Measurements from ENCODE around the gene PTPN18.

DNA sequence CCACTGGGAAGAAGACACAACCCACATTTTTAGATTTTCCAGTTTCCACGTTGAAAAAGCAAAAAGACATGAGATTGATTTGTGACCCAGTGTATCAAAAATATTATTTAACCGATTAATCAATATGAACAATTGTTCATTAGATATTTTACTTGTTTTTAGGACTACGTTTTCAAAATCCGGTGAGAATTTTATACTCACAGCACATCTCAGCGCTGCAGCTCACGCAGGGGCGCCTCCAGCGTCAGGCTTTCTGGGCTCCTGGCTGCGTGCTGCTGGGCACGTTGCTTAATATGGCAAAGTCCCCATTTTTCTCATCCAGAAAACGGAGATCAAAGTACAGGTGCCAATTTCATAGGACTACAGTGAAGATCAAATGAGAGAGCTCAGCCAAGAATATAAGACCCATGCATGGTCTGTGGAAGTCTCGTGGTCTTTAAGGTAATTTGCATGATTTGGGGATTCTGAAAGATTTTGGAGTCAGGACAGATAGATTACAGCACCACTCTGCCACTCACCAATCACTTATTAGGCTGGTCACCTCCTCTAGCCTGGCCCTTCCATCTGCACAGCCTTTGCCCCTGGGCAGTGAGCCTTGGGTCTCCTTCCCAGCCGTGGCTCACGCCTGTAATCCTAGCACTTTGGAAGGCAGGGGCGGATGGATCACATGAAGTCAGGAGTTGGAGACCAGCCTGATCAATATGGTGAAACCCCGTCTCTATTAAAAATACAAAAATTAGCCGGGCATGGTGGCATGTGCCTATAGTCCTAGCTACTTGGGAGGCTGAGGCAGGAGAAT, 36.2 kb downstream of the PTPN18 start:
- TF ChIP-seq SP1 (IDR thresholded peaks at IDR 0.05) (no peak), BHLHE40 (IDR thresholded peaks at IDR 0.05; ENCODE audit: borderline replicate concordance) (no peak), FOXM1 (IDR thresholded peaks at IDR 0.05; ENCODE audit: borderline replicate concordance) (no peak), HDGF (IDR thresholded peaks at IDR 0.05; ENCODE audit: borderline replicate concordance) (no peak), FOXA1 (IDR thresholded peaks at IDR 0.05) (no peak), ZNF384 (IDR thresholded peaks at IDR 0.05) (no peak), ARNT (IDR thresholded peaks at IDR 0.05) (no peak), SUZ12 (IDR thresholded peaks at IDR 0.05) (no peak), LEF1 (IDR thresholded peaks at IDR 0.05; ENCODE audit: borderline replicate concordance) (no peak), TARDBP (IDR thresholded peaks at IDR 0.05) (no peak), ELF4 (IDR thresholded peaks at IDR 0.05) (no peak), FOXK2 (IDR thresholded peaks at IDR 0.05) (no peak)
- TF ChIP-seq, protein P1, sequence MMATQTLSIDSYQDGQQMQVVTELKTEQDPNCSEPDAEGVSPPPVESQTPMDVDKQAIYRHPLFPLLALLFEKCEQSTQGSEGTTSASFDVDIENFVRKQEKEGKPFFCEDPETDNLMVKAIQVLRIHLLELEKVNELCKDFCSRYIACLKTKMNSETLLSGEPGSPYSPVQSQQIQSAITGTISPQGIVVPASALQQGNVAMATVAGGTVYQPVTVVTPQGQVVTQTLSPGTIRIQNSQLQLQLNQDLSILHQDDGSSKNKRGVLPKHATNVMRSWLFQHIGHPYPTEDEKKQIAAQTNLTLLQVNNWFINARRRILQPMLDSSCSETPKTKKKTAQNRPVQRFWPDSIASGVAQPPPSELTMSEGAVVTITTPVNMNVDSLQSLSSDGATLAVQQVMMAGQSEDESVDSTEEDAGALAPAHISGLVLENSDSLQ (IDR thresholded peaks at IDR 0.05): no peak

Measured in HEK293T (cell line).